ENCODE data around the gene NQO2.
"Not testable (repeated sequence)": the region's sequence is repeated elsewhere in the genome, so short reads cannot be mapped to it uniquely, and the experiment has no call there.

The NQO2 gene

GRCh38 chr6:2970753-2971419 lies 28.8 kb upstream of the NQO2 start:
- no peak for DNase-seq

GRCh38 chr6:2971420-2972218 lies 28.1 kb upstream of the NQO2 start, which contains the start of gene SERPINB6:
TSS of gene SERPINB6 (minus strand) at chr6:2971567. CDS start at chr6:2959332, 12,235 bp downstream.
- peak; percentile 26 for DNase-seq

GRCh38 chr6:2972219-2972487 lies 27.5 kb upstream of the NQO2 start:
- DNase-seq = not testable (repeated sequence)

GRCh38 chr6:2972685-2973084 lies 27.0 kb upstream of the NQO2 start:
- DNase-seq = not testable (repeated sequence)

GRCh38 chr6:2973180-2973579 lies 26.5 kb upstream of the NQO2 start:
- not testable (repeated sequence) for DNase-seq

- DNase-seq = no peak
Observed at GRCh38 chr6:2973676-2974075, 26.0 kb upstream of the NQO2 start.

GRCh38 chr6:2976060-2976459 lies 23.6 kb upstream of the NQO2 start:
- DNase-seq = no peak

- DNase-seq = no peak
Observed at GRCh38 chr6:2976571-2977085, 23.1 kb upstream of the NQO2 start.

GRCh38 chr6:2977290-2977689 lies 22.4 kb upstream of the NQO2 start:
- DNase-seq = no peak

- DNase-seq = no peak
Observed at GRCh38 chr6:2977799-2978590, 21.7 kb upstream of the NQO2 start.

GRCh38 chr6:2978923-2979322 lies 20.8 kb upstream of the NQO2 start:
- no peak for DNase-seq

GRCh38 chr6:2979819-2980464 lies 19.8 kb upstream of the NQO2 start:
- no peak for DNase-seq

- DNase-seq = no peak
Observed at GRCh38 chr6:2980465-2980855, 19.2 kb upstream of the NQO2 start.

- no peak for DNase-seq
Observed at GRCh38 chr6:2982426-2983117, 17.1 kb upstream of the NQO2 start.

GRCh38 chr6:2984738-2985406 lies 14.8 kb upstream of the NQO2 start:
- no peak for DNase-seq

GRCh38 chr6:2986722-2987221 lies 12.9 kb upstream of the NQO2 start:
- DNase-seq = no peak

- DNase-seq = no peak
Observed at GRCh38 chr6:2988094-2988425, 11.6 kb upstream of the NQO2 start.

GRCh38 chr6:2988426-2989331 lies 11.0 kb upstream of the NQO2 start:
- peak; percentile 57 for DNase-seq

GRCh38 chr6:2989332-2990247 lies 10.1 kb upstream of the NQO2 start:
- DNase-seq = peak; percentile 89
